GM18951 (cell line): ENCODE results near the gene MEX3A.

Experiments used
- POLR2A ChIP-seq: IDR thresholded peaks from 4 replicates; pipeline ENCODE4 v1.6.1; 2011; ENCODE audit warnings: mild to moderate bottlenecking; ENCODE audit not compliant: insufficient read length, insufficient read depth; ENCODE audit errors: extremely low read depth
- in situ Hi-C: fragments of 300-500 bp; cut with MboI; formaldehyde crosslinking; loops from one replicate; pipeline ENCODE4 v1.12.0; 2022; ENCODE audit warnings: low sequenced_read_pairs, mixed read lengths, inconsistent platforms; ENCODE audit not compliant: unreplicated experiment

The MEX3A gene

DNA sequence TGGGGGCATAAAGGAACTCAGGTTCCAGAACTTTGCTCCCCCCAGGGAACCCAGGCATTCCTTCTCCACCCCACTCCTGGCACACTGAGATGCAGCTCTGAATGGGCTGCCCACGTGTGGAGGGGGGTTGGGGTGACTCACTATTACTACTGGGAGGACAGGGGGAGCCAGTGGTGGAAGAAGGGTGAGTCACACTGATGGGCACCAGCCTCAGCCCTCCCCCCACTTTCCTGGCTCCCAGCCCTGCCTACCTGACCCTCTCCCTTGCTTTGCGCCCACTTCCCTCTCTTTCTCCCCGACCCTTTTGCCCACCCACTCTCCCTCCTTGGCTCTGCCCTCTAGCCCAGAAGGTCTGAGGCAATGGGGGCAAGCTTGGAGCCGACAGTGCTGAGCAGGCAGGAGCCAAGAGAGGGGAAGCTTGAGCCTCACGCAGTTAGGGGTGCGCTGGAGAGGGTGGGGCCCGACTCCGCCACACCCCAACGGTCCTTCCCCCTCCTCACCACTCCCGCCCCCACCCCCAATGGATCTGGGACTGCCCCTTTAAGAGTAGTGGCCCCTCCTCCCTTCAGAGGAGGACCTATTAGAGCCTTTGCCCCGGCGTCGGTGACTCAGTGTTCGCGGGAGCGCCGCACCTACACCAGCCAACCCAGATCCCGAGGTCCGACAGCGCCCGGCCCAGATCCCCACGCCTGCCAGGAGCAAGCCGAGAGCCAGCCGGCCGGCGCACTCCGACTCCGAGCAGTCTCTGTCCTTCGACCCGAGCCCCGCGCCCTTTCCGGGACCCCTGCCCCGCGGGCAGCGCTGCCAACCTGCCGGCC lies 32.0 kb upstream of the MEX3A start, which contains the start of gene LMNA:
TSS of gene LMNA (plus strand) at position 611 of the 818 bp plus-strand sequence. CDS start 208 bp downstream, outside the sequence.
- in situ Hi-C loops = no loop called here
- peak; percentile 93 for TF ChIP-seq POLR2A

DNA sequence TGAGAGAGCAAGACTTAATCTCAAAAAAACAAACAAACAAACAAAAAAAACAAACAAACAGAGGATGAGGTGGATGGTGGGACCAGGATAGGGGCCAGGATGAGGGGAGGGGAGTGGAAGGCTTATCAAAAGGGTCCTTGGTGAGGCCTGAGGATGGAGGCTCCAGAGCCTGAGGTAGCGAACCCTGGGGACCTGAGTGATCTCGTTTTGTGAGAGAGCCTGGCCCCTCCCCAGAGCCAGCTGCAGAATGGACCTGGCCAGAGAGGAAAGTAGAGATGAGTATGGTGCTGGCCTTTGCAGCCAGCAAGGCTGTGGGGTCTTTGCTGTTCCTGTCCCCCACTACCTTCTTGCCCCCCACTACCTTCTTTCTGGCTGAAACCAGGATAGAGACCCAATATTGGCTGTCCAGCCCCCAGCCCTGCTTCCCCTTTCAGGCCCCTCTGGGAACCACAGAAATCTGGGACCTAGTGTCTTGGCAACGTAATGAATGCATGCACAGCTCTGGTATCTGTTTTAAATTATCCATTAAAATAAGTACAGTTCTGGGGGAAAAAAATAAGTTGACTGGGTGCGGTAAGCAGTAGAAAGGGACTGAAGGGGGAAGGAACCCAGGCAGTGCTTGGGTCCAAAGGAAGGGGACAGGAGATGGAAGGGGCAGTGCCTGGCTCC lies 31.2 kb upstream of the MEX3A start:
- no peak for TF ChIP-seq POLR2A
- in situ Hi-C loops = no loop called here

DNA sequence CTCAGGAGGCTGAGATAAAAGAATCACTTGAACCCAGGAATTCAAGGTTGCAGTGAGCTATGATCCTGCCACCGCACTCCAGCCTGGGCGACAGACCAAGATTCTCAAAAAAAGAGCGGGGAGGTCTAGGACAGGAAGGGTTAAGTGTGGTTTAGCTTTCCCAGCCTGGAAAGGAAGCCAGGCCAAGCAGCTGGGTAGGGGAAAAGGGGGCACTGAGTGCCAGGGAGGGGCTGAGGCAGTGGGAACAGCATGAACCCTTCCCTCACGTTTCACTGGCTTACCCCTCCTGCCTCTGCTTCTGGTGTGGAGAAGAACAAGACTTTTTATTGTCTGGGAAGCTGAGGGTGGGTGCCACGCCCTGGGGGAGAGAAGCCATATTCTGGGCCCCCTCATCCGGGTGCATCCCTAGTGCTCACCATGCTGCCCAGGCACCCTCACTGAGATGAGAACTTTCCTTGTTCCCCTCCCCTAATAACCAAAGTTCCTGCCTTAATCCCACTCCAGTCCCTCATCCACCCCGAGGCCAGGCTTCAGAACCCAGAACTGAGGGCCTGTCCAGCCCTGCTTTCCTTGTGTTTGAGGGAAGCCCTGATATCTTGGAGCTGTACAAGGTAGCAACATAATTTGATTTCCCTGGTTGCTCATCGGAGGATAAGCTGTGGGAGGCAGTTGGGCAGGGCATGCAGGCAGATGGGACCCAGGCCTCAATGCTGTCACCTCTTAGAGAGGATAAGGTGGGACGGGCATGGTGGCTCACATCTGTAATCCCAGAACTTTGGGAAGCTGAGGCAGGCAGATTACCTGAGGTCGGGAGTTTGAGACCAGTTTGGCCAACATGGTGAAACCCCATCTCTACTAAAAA lies 30.2 kb upstream of the MEX3A start:
- no peak for TF ChIP-seq POLR2A
- in situ Hi-C loops = no loop called here

DNA sequence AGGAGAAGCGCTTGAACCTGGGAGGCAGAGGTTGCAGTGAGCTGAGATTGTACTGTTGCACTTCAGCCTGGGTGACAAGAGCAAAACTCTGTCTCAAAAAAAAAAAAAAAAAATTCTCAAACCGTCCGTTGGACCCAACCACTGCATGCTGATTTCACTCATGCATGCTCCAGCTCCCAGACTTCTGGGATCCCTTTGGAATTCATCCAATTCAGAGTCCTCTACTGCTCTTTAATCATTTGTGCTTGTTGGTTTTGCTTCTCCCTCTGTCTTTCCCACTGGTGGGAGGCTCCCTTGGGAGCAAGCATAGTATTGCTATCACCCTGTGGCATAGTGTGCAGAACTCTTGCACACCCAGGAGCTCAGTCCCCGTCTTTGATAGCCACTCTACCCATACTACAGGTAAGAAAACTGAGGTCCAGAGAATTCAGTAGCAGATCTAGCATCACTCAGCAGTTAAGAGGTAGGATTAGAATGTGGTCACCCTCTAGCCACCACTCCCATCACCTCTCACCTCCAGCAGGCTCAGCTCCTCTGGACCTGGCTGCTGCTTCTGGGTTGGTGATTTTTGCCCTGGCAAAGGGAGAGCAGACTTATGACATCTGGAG lies 29.2 kb upstream of the MEX3A start:
- in situ Hi-C loops = no loop called here
- no peak for TF ChIP-seq POLR2A

DNA sequence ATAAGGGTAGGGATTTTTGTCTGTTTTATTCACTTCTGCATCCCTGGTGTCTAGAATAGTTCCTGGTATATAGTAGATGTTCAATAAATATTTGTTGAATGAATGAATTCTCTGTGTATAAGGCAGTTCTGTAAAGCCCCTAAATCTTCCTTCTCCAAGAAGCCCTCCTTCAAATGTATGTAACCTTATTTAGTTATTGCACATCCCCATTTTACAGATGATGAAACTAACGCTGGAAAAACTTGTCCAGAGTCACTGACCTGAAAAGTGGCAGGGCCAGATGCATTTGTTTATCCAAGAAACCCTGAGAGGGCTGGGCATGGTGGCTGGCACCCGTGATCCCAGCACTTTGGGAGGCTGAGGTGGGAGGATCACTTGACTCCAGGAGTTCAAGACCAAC lies 28.0 kb upstream of the MEX3A start:
- in situ Hi-C loops = no loop called here
- TF ChIP-seq POLR2A = no peak

DNA sequence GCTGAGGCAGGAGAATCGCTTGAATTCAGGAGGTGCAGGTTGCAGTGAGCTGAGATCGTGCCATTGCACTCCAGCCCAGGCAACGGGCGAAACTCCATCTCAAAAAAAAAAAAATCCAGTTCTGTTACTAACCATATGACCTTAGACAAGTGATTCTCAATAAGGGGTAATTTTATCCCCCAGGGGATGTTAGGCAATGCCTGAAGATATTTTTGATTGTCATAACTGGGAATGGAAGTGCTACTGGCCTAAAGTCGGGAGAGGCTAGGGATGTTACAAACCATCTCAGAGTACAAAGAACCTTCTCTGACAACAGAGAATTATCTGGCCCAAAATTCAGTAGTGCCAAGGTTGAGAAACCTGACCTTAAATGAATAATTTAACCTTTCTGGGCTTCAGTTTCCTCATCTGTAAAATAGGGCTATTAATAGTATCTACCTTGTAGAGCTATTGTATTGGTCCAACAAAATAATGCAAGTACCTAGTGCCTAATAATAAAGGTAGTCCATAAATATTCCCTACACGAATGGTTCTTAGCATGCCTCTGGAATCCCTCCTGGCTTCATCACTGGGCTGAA lies 26.5 kb upstream of the MEX3A start:
- in situ Hi-C loops = no loop called here
- no peak for TF ChIP-seq POLR2A

DNA sequence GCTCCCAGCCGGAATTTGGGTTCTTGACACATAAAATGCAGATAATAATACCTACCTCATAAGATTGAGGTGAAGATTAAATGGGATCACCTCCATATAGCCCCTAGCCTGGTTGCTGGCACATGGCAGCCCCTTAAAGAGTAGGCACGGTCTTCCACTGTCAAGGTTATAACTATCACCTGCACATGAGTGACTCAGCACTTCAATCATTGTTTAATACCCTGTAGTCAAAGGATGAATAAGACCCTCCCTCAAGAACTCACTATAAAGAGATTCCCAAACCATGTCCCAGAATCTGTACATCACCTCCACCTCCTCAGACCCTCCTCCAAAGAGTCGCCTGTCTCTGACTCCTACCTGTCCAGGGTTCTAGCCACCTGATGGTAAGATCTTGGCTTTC lies 25.8 kb upstream of the MEX3A start:
- in situ Hi-C loops = no loop called here
- TF ChIP-seq POLR2A = no peak

DNA sequence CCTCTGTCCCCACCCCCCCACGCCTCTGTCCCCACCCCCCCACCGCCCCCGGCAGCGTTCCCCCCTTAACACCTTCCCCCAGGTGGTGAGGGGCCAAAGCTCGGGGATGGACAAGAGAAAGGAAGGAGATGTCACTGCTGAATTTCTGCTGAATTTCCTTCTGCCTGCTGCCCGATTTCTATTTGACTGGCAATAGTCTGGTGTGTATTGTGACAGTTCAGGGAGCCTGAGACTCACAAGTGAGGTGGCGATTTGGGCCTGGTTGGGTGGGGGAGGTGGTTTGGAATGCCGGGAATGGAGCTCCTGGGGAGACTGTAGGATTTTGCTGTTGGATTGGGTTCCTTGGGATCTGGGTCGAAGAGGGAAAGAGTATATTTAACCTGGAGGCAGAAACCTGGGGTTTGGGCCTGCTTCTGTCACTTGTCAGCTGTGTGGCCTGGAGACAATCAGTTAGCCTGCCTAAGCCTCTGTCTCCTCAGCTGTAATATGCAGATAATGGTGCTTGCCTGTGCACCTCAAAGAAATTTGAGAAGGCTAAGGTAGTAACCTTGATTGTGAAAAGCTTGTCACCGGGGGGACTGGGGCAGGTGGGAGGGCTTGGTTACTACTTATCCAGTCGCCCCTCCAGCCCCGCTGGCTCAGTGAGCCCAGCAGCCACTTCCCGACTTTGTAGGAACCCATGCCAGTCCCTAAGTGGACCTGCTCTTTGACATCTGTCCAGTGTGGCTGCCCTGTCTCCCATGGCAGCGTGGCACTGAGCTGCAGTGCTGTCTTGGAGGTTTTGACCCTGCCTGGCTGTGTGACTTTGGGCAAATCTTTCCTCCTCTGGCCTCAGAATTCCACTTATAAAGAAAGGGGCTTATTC lies 24.6 kb upstream of the MEX3A start:
- TF ChIP-seq POLR2A = no peak
- in situ Hi-C loops = no loop called here

DNA sequence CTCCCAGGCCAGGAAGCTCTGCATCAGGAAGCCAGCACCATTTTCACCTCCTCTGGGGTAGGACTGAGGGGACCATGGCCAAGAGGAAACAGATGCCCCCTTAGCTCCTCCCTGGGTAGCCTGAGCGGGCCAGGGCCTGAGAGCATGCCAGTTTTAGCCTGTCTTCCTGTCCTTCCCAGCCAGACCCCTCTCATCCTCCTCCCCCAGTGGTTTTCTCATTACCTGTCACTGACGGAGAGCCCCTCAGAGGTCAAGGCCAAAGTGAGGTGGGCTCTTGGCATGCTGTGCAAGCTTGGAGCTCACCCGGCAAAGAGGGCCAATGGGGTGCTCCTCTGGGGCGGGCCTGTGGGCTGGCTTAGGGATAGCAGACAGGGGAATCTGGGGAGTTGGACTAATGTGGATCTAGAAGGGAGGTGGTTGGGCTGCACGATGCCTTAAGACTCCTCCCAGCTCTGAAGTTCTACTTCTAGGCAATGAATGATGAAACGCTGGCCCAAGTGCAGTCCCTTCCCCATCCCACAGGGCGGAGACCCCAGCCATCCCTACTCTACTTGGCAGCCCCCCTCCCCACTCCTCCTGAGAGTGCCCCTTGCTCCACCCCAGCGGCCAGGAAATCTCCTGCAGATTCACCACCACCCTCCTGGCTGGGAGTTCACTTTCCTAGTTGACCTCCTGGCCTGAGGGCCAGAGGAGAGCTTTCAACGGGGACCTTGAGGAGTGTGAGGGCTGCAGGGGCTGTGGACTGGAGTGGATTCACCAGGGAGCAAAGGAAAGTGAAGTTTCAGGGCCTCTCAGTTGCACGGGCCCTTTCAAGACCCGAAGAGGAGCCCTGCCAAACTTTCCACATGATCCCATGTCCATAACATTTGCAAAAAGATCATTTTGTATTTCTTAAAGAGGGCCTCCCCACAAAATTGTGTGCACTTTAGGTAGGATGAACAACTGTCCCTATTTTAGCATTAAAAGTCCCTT lies 22.9 kb upstream of the MEX3A start:
- in situ Hi-C loops = no loop called here
- TF ChIP-seq POLR2A = no peak

DNA sequence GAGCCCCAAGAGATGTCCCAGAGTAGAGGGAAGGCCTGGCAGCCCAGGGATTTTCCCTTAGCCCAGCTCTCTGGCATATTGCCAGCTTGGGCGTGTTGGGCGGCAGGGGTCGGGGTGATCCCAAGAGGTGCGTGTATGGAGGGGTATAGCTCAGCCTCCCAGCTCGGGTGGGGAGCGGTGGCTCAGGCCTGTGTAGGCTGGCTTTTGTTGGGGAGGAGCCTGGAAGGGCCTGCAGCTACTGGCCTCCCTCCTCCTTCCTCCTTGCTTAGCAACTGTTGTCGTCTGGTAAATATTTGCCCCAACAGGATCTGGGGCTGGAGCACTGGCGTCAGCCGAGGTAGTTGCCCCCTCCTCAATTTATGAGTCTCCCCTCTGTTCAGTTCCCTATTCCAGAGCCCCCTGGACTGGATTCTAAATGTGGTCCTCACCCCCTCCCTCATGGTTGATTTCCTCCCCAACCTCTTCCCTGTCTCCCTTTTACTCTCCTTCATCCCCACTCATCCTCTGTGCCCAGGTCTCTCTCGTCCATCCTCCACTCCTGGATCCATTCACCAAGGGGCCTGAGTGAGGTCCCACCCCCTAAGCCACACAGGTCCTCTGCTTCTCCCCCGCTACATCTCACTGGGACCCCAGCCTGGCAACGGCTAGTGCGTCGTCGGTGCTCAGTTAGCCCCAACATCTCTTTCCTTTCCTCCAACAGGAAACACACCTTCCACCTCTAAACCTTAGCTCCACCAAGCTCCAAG lies 22.0 kb upstream of the MEX3A start:
- in situ Hi-C loops = no loop called here
- TF ChIP-seq POLR2A = no peak
